Vagina (tissue), 2 donors: Measurements from ENCODE around the gene SRPRA. TPM values are rescaled to one million over a fixed set of nuclear protein-coding genes. Genes with fewer than 3 reads are reported as not detected.

ENCODE experiments used
- DNase-seq, 2 donors: peaks; one replicate each; pipeline ENCODE4 v3.0.0-alpha.2; 2017; ENCODE audit errors: extremely low spot score in 2 of 2
- H3K27ac ChIP-seq: fragments of 200-600 bp; sonication (generic); one replicate; pipeline ENCODE4 v1.5.1; 2019
- H3K27me3 ChIP-seq: fragments of 200-600 bp; sonication (generic); one replicate; pipeline ENCODE4 v1.5.1; 2019
- H3K36me3 ChIP-seq, 2 donors: fragments of 200-600 bp; sonication (generic); one replicate each; pipeline ENCODE4 v1.5.1; 2017 to 2019
- H3K4me1 ChIP-seq: fragments of 200-600 bp; sonication (generic); one replicate; pipeline ENCODE4 v1.5.1; 2019
- H3K4me3 ChIP-seq, 2 donors: fragments of 200-600 bp; sonication (generic); 1 replicate in 1 of 2; 2 replicates in 1 of 2; pipeline ENCODE4 v1.5.1; 2016 to 2019
- H3K9me3 ChIP-seq: fragments of 200-600 bp; sonication (generic); one replicate; pipeline ENCODE4 v1.5.1; 2019
- CTCF ChIP-seq, 3 experiments: fragments of 450-650 bp in 2 of 3; fragments of 200-600 bp in 1 of 3; sonication (generic) in 1 of 3; IDR thresholded peaks; one replicate each; pipeline ENCODE4 v1.5.1; 2017 to 2019; ENCODE audit warnings: antibody characterized with exemption in 3 of 3, mild to moderate bottlenecking in 2 of 3, moderate library complexity in 2 of 3
- POLR2A ChIP-seq, 2 donors: fragments of 450-650 bp; IDR thresholded peaks; one replicate each; pipeline ENCODE4 v1.6.1; 2017; ENCODE audit warnings: antibody characterized with exemption in 2 of 2, mild to moderate bottlenecking in 2 of 2, moderate library complexity in 2 of 2
- POLR2AphosphoS5 ChIP-seq, 2 donors: sonication (generic); formaldehyde crosslinking; IDR thresholded peaks; one replicate each; pipeline ENCODE4 v1.9.0; 2017; ENCODE audit warnings: antibody characterized with exemption in 2 of 2, mild to moderate bottlenecking in 2 of 2, low read depth in 1 of 2; ENCODE audit not compliant: insufficient read depth in 1 of 2
- intact Hi-C: fragments of 100-400 bp; cut with DNase I; formaldehyde crosslinking; loops from one replicate; pipeline ENCODE4 v1.15.1; 2023
- total RNA-seq: library from RNA; depleted of rRNA; stranded (reverse); fragments of >200 nt; gene quantifications from one replicate; pipeline ENCODE4 v1.2.3, GENCODE V29; 2016

The SRPRA gene
- total RNA-seq, 1 donor from 2014 or later = 64.6 TPM

DNA sequence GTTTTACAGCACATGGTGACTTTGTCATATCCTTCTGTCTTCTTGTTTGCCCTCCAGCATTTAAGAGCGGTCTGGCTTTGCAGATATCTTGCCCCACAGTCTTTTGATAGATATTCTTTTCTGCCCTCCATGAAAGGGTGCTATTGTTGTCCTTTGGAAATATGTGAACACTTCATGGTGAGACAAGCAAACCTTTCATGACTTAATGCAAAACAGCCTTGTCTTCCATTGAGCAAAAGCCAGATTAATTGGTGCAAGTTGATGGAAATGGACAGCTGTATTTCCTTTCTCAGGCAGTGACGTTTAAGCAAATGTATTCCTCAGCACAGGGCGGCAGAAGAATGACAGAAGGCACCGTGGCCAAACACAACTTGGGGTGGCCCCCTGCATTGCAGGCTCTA is 39.6 kb upstream of the SRPRA start:
- Histone ChIP-seq H3K4me1 (peaks cover 15% of the 10 kb centered on the region), H3K27ac (no peak overlapping the region), H3K4me3 (no peak overlapping the region), H3K9me3 (no peaks in the 10 kb centered on the region), H3K27me3 (no peaks in the 10 kb centered on the region), H3K36me3 (peaks cover 0 to 7% of the 10 kb centered on the region in 2 donors)
- TF ChIP-seq POLR2AphosphoS5 (IDR thresholded peaks at IDR 0.05; ENCODE audit: insufficient read depth in 1 of 2, low read depth in 1 of 2) (no peak), CTCF (IDR thresholded peaks at IDR 0.05) (no peak), POLR2A (IDR thresholded peaks at IDR 0.05) (no peak)
- no peak for DNase-seq
- intact Hi-C loops = loop anchor here (10.0 kb wide), 1 partner anchor 107 kb away; no protein-coding TSS in a partner anchor

DNA sequence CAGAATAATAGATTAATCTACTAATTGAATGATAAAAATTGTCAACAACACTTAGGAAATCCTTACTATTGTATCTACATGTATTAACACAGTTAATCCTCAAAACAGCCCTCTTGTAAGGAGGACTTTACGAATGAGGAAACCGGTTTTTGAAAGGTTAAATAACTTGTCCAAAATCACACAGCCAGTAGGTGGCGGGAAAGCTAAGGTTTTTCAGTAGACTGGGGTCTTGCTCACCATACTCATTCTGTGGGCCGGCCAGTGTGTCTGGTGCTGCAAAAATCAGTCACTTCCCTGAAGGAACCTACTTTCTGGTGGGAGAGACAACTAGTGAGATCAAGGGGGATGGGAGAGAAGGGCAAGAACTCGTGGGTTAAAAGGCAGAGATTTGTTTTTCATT is 39.0 kb upstream of the SRPRA start:
- Histone ChIP-seq H3K4me3 (no peak overlapping the region), H3K27me3 (no peaks in the 10 kb centered on the region), H3K4me1 (peaks cover 15% of the 10 kb centered on the region), H3K36me3 (peaks cover 0 to 7% of the 10 kb centered on the region in 2 donors), H3K9me3 (no peaks in the 10 kb centered on the region), H3K27ac (no peak overlapping the region)
- DNase-seq = no peak
- intact Hi-C loops = loop anchor here (10.0 kb wide), 1 partner anchor 107 kb away; no protein-coding TSS in a partner anchor
- TF ChIP-seq POLR2AphosphoS5 (IDR thresholded peaks at IDR 0.05; ENCODE audit: insufficient read depth in 1 of 2, low read depth in 1 of 2) (no peak), POLR2A (IDR thresholded peaks at IDR 0.05) (no peak), CTCF (IDR thresholded peaks at IDR 0.05) (no peak)

DNA sequence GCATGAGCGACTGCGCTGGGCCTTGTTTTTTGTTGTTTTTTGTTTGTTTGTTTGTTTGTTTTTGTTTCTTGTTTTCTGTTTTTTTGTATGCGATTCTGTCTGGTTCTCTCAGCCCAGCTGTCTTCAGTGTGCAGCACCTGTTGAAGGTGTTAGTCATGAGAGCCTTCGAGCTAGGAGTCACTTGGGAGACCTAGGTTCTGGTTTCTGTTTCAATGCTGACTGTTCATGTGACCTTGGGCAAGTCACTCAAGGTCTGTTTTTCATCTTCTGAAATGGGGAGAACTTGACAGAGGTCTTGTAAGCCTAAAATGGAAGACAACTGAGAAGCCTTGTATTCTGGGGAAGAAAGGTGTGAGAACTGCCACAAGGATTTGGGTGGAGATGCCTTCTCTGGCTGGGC is 37.0 kb upstream of the SRPRA start:
- Histone ChIP-seq H3K36me3 (peaks cover 0 to 7% of the 10 kb centered on the region in 2 donors), H3K9me3 (no peaks in the 10 kb centered on the region), H3K4me1 (peaks cover 11% of the 10 kb centered on the region), H3K4me3 (no peak overlapping the region), H3K27me3 (no peaks in the 10 kb centered on the region), H3K27ac (no peak overlapping the region)
- no peak for DNase-seq
- TF ChIP-seq POLR2AphosphoS5 (IDR thresholded peaks at IDR 0.05; ENCODE audit: insufficient read depth in 1 of 2, low read depth in 1 of 2) (no peak), CTCF (IDR thresholded peaks at IDR 0.05) (no peak), POLR2A (IDR thresholded peaks at IDR 0.05) (no peak)
- intact Hi-C loops = loop anchor here (10.0 kb wide), 1 partner anchor 109 kb away; no protein-coding TSS in a partner anchor

GRCh38 chr11:126304457-126305075 is 35.9 kb upstream of the SRPRA start:
- DNase-seq = no peak
- intact Hi-C loops = loop anchor here (10.0 kb wide), 1 partner anchor 110 kb away; no protein-coding TSS in a partner anchor
- no peak for TF ChIP-seq POLR2A (IDR thresholded peaks at IDR 0.05)
- no peak for TF ChIP-seq CTCF (IDR thresholded peaks at IDR 0.05)

More at GRCh38 chr11:126304457-126305075, 35.9 kb upstream of the SRPRA start:
- Histone ChIP-seq H3K36me3 (peaks cover 0 to 7% of the 10 kb centered on the region in 2 donors), H3K27me3 (no peaks in the 10 kb centered on the region), H3K27ac (peak overlapping the region; percentile 89), H3K4me1 (peaks cover 9% of the 10 kb centered on the region), H3K4me3 (peak overlapping the region; percentile 59 to 76), H3K9me3 (no peaks in the 10 kb centered on the region)
